HG02870 (cell line): ENCODE measurements around the gene CD19.
A peak's percentile ranks its signal among the peaks of the same experiment; 100 is the strongest.
"Not testable (repeated sequence)": the region's sequence is repeated elsewhere in the genome, so short reads cannot be mapped to it uniquely, and the experiment has no call there.

ENCODE experiments used
- ATAC-seq: cut with Tn5 transposase; IDR thresholded peaks from one replicate; pipeline ENCODE4 v1.9.1; 2021; ENCODE audit warnings: mild to moderate bottlenecking, moderate library complexity; ENCODE audit not compliant: unreplicated experiment

The CD19 gene

GRCh38 chr16:28905800-28906372, 25.9 kb upstream of the CD19 start:
- no peak for ATAC-seq

- ATAC-seq = no peak
Measured at GRCh38 chr16:28910086-28911031, 21.4 kb upstream of the CD19 start.

GRCh38 chr16:28912558-28912957, 19.2 kb upstream of the CD19 start:
- no peak for ATAC-seq

- no peak for ATAC-seq
Measured at GRCh38 chr16:28913946-28914724, 17.6 kb upstream of the CD19 start.

- ATAC-seq = no peak
Measured at GRCh38 chr16:28915181-28915580, 16.6 kb upstream of the CD19 start.

- ATAC-seq = no peak
Measured at GRCh38 chr16:28917095-28917494, 14.7 kb upstream of the CD19 start.

- no peak for ATAC-seq
Measured at GRCh38 chr16:28918698-28919097, 13.1 kb upstream of the CD19 start.

GRCh38 chr16:28923231-28923587, 8.6 kb upstream of the CD19 start:
- ATAC-seq = no peak

GRCh38 chr16:28923652-28924398, 7.9 kb upstream of the CD19 start:
- ATAC-seq = peak; percentile 41

GRCh38 chr16:28924399-28924761, 7.4 kb upstream of the CD19 start:
- no peak for ATAC-seq

- peak; percentile 57 for ATAC-seq
Measured at GRCh38 chr16:28924762-28925385, 6.9 kb upstream of the CD19 start, which contains the start of gene RABEP2. RABEP2 (minus strand) TSS chr16:28925238; CDS start chr16:28925163, 75 bp downstream.

- peak; percentile 31 for ATAC-seq
Measured at GRCh38 chr16:28925386-28926228, 6.2 kb upstream of the CD19 start.

- ATAC-seq = not testable (repeated sequence)
Measured at GRCh38 chr16:28926284-28926683, 5.5 kb upstream of the CD19 start.

- ATAC-seq = no peak
Measured at GRCh38 chr16:28927815-28928214, 4.0 kb upstream of the CD19 start.

GRCh38 chr16:28930203-28930602, 1.6 kb upstream of the CD19 start:
- no peak for ATAC-seq

- ATAC-seq = no peak
Measured at GRCh38 chr16:28930652-28931051, 1.1 kb upstream of the CD19 start.

GRCh38 chr16:28932339-28933141, 769 bp downstream of the CD19 start:
- ATAC-seq = no peak

GRCh38 chr16:28933171-28933570, 1.4 kb downstream of the CD19 start:
- ATAC-seq = no peak

- no peak for ATAC-seq
Measured at GRCh38 chr16:28935346-28935745, 3.6 kb downstream of the CD19 start.
